Esophagus muscularis mucosa (tissue), 4 donors: ENCODE measurements around the gene JARID2. TPM values are rescaled to one million over a fixed set of nuclear protein-coding genes. Genes with fewer than 3 reads are reported as not detected.

Experiments
- DNase-seq: peaks from one replicate; pipeline ENCODE4 v3.0.0-alpha.2; 2017; ENCODE audit errors: extremely low spot score
- H3K27ac ChIP-seq, 4 donors: fragments of 200-600 bp; sonication (generic); replicated peaks in 1 of 4; 1 replicate in 3 of 4; 2 replicates in 1 of 4; pipeline ENCODE4 v1.5.1; 2016 to 2019; ENCODE audit warnings: mild to moderate bottlenecking in 1 of 4
- H3K27me3 ChIP-seq, 4 donors: fragments of 200-600 bp; sonication (generic); one replicate each; pipeline versions ENCODE4 v1.5.1 to v1.6.0; 2016 to 2019
- H3K36me3 ChIP-seq, 4 donors: fragments of 200-600 bp; sonication (generic); one replicate each; pipeline ENCODE4 v1.5.1; 2016 to 2019
- H3K4me1 ChIP-seq, 4 donors: fragments of 200-600 bp; sonication (generic); one replicate each; pipeline ENCODE4 v1.5.1; 2016 to 2019
- H3K4me3 ChIP-seq, 4 donors: fragments of 200-600 bp; sonication (generic); 1 replicate in 2 of 4; 2 replicates in 2 of 4; pipeline ENCODE4 v1.5.1; 2016 to 2019; ENCODE audit warnings: mild to moderate bottlenecking in 4 of 4, moderate library complexity in 1 of 4
- H3K9me3 ChIP-seq, 4 donors: fragments of 200-600 bp; sonication (generic); 1 replicate in 3 of 4; 2 replicates in 1 of 4; pipeline ENCODE4 v1.5.1; 2016 to 2019
- EP300 ChIP-seq: sonication (generic); formaldehyde crosslinking; IDR thresholded peaks from one replicate; pipeline ENCODE4 v1.6.1; 2017; ENCODE audit warnings: antibody characterized with exemption
- POLR2A ChIP-seq: fragments of 450-650 bp; IDR thresholded peaks from one replicate; pipeline ENCODE4 v1.6.1; 2017; ENCODE audit warnings: antibody characterized with exemption, moderate library complexity, mild to moderate bottlenecking, low read depth
- POLR2AphosphoS5 ChIP-seq, 2 donors: sonication (generic); formaldehyde crosslinking; IDR thresholded peaks; one replicate each; pipeline ENCODE4 v1.6.1; 2017; ENCODE audit warnings: antibody characterized with exemption in 2 of 2
- WGBS: methylation state at CpG from one replicate; pipeline ENCODE4 v1.1.5; 2018; 5-methylcytosine and 5-hydroxymethylcytosine counted together
- intact Hi-C: fragments of 100-400 bp; cut with DNase I; formaldehyde crosslinking; loops from one replicate; pipeline ENCODE4 v1.15.1; 2023
- total RNA-seq, 4 donors: library from RNA; depleted of rRNA; stranded (reverse); fragments of >200 nt; gene quantifications; one replicate each; pipeline versions ENCODE4 v1.1.0 to v1.2.1, GENCODE V29; 2016
- TF ChIP-seq, protein P1 (sequence below), 3 experiments: fragments of 200-600 bp in 2 of 3; fragments of 450-650 bp in 1 of 3; sonication (generic) in 2 of 3; IDR thresholded peaks; one replicate each; pipeline ENCODE4 v1.5.1; 2017 to 2019; ENCODE audit warnings: antibody characterized with exemption in 3 of 3, mild to moderate bottlenecking in 2 of 3, moderate library complexity in 1 of 3

The JARID2 gene
- total RNA-seq, 4 donors from 2014 or later = 5.8 to 10.4 (median 8.1) TPM

DNA sequence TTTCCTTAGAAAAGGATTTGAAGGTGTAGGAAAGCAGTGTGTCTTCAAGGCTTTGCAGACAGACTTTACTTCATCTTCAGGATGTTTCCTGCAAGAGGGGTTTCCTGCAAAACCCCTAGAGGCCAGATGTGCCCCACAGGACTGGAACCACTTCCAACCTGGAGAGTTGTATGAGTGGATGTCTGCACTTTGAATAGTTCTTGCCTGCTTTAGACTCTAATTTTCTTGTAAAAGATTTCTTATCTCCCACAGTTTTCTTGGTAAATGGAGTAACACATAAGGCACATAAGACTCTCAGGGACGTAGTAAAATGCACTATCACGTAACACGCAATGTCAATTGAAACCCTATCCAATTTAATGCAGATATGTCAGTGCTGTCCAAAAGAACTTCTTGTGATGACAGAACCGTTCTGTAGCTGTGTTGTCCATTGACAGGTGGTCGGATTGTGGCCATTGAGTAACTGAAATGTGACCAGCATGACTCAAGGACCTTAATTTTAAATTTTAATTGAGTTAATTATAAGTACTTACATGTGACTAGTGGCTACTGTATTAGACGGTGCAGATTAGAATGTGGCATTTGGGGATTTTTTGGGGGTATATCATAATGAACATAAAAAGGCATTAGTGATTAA, 118.7 kb downstream of the JARID2 start:
- TF ChIP-seq POLR2AphosphoS5 (IDR thresholded peaks at IDR 0.05) = no peak
- TF ChIP-seq EP300 = no peak
- TF ChIP-seq, protein P1, sequence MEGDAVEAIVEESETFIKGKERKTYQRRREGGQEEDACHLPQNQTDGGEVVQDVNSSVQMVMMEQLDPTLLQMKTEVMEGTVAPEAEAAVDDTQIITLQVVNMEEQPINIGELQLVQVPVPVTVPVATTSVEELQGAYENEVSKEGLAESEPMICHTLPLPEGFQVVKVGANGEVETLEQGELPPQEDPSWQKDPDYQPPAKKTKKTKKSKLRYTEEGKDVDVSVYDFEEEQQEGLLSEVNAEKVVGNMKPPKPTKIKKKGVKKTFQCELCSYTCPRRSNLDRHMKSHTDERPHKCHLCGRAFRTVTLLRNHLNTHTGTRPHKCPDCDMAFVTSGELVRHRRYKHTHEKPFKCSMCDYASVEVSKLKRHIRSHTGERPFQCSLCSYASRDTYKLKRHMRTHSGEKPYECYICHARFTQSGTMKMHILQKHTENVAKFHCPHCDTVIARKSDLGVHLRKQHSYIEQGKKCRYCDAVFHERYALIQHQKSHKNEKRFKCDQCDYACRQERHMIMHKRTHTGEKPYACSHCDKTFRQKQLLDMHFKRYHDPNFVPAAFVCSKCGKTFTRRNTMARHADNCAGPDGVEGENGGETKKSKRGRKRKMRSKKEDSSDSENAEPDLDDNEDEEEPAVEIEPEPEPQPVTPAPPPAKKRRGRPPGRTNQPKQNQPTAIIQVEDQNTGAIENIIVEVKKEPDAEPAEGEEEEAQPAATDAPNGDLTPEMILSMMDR (IDR thresholded peaks at IDR 0.05) = no peak
- no peak for TF ChIP-seq POLR2A
- Histone ChIP-seq H3K36me3 (no peaks in the 10 kb centered on the region), H3K27ac (peak overlapping the region in 1 of 4 donors; percentile 12), H3K4me3 (no peak overlapping the region), H3K27me3 (no peaks in the 10 kb centered on the region), H3K4me1 (peaks cover 33 to 43% (median 36%) of the 10 kb centered on the region in 4 donors), H3K9me3 (no peaks in the 10 kb centered on the region)
- DNase-seq = no peak
- 71% methylated on average over 6 of the region's 6 CpGs for WGBS
- intact Hi-C loops = no loop called here

DNA sequence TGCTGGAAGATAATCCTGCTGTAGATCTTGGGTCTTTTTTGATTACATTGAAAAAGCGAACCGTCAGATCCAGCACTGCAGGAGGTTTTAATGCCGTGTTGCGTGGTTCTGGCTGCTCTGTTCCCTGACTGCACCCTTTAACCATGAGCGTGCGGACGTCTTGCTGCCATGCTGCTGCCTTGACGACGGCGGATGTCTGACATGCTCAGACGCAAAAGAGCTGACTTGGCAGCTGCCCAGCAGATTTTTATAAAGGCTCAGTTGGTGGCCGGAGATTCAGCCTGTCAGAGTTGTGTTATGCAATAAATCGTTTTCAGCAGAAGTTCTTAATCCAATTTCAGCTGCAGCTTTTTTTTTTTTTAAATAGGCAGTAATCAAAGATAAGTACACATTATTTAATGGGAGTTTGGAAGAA, 119.4 kb downstream of the JARID2 start:
- TF ChIP-seq EP300 (no peak), POLR2AphosphoS5 (IDR thresholded peaks at IDR 0.05) (peak; percentile 39 to 57)
- DNase-seq = peak; percentile 92
- Histone ChIP-seq H3K27me3 (no peaks in the 10 kb centered on the region), H3K9me3 (no peaks in the 10 kb centered on the region), H3K4me1 (peaks cover 38 to 48% (median 42%) of the 10 kb centered on the region in 4 donors), H3K27ac (peak overlapping the region in 1 of 4 donors; percentile 4), H3K4me3 (peak overlapping the region in 2 of 4 donors; percentile 1 to 6), H3K36me3 (no peaks in the 10 kb centered on the region)
- intact Hi-C loops = no loop called here
- WGBS = 10% methylated on average over 13 of the region's 13 CpGs

- no peak for DNase-seq
- Histone ChIP-seq H3K4me1 (peaks cover 45 to 51% (median 49%) of the 10 kb centered on the region in 4 donors), H3K36me3 (no peaks in the 10 kb centered on the region), H3K27ac (no peak overlapping the region), H3K4me3 (no peak overlapping the region), H3K27me3 (no peaks in the 10 kb centered on the region), H3K9me3 (no peaks in the 10 kb centered on the region)
- WGBS = 36% methylated on average over 6 of the region's 6 CpGs
- TF ChIP-seq POLR2AphosphoS5 (IDR thresholded peaks at IDR 0.05) = no peak
- TF ChIP-seq, protein P1 (IDR thresholded peaks at IDR 0.05) = no peak
- intact Hi-C loops = no loop called here
These were observed 120.2 kb downstream of the JARID2 start for GRCh38 chr6:15366003-15366535.

GRCh38 chr6:15366879-15367278, 121.0 kb downstream of the JARID2 start:
- Histone ChIP-seq H3K4me1 (peaks cover 54 to 59% (median 56%) of the 10 kb centered on the region in 4 donors), H3K27ac (no peak overlapping the region), H3K9me3 (no peaks in the 10 kb centered on the region), H3K27me3 (no peaks in the 10 kb centered on the region), H3K36me3 (no peaks in the 10 kb centered on the region), H3K4me3 (no peak overlapping the region)
- no peak for DNase-seq
- no peak for TF ChIP-seq POLR2A
- TF ChIP-seq, protein P1 (IDR thresholded peaks at IDR 0.05) = no peak
- TF ChIP-seq POLR2AphosphoS5 (IDR thresholded peaks at IDR 0.05) = no peak
- WGBS = 74% methylated on average over 2 of the region's 2 CpGs
- intact Hi-C loops = no loop called here

GRCh38 chr6:15368186-15368585, 122.3 kb downstream of the JARID2 start:
- H3K36me3 ChIP-seq = no peaks in the 10 kb centered on the region
- no peaks in the 10 kb centered on the region for H3K27me3 ChIP-seq
- no peaks in the 10 kb centered on the region for H3K9me3 ChIP-seq
- H3K4me1 ChIP-seq = peaks cover 54 to 60% (median 55%) of the 10 kb centered on the region in 4 donors
- no peak overlapping the region for H3K27ac ChIP-seq
- no peak overlapping the region for H3K4me3 ChIP-seq
- intact Hi-C loops = no loop called here
- TF ChIP-seq POLR2A = no peak
- no peak for TF ChIP-seq EP300
- TF ChIP-seq, protein P1 (IDR thresholded peaks at IDR 0.05) = no peak
- TF ChIP-seq POLR2AphosphoS5 (IDR thresholded peaks at IDR 0.05) = no peak
- DNase-seq = no peak
